ENCODE results near the gene KRTAP10-7.
"Not testable (repeated sequence)": the region's sequence is repeated elsewhere in the genome, so short reads cannot be mapped to it uniquely, and the experiment has no call there.

KRTAP10-7 gene

GRCh38 chr21:44589586-44590305 lies 10.7 kb upstream of the KRTAP10-7 start:
- no peak overlapping the region for H3K4me3 ChIP-seq (ENCODE audit: control insufficient read depth, low read depth, low read length)
- DNase-seq (ENCODE audit: low read depth), result no peak
- TF ChIP-seq CTCF (conservative IDR thresholded peaks at IDR 0.05; ENCODE audit: control insufficient read depth, insufficient read depth, low read depth, low read length), result no peak

GRCh38 chr21:44590311-44590721 lies 10.1 kb upstream of the KRTAP10-7 start:
- TF ChIP-seq CTCF (conservative IDR thresholded peaks at IDR 0.05; ENCODE audit: control insufficient read depth, insufficient read depth, low read depth, low read length), result no peak
- DNase-seq (ENCODE audit: low read depth), result no peak
- no peak overlapping the region for H3K4me3 ChIP-seq (ENCODE audit: control insufficient read depth, low read depth, low read length)

GRCh38 chr21:44590897-44591800 lies 9.2 kb upstream of the KRTAP10-7 start:
- H3K4me3 ChIP-seq (ENCODE audit: control insufficient read depth, low read depth, low read length); DNase-seq (ENCODE audit: low read depth): not testable (repeated sequence)

DNA sequence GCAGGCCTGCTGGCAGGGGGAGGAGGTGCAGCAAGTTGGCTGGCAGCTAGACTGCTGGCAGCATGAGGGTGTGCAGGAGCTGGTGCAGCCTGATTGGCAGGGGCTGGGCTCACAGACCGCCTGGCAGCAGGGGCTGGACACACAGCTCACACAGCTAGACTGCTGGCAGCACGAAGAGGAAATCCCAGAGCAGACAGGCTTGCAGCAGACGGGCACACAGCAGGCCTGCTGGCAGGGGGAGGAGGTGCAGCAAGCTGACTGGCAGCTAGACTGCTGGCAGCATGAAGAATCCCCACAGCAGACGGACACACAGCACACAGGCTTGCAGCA lies 8.6 kb upstream of the KRTAP10-7 start:
- not testable (repeated sequence) for DNase-seq (ENCODE audit: low read depth); H3K4me3 ChIP-seq (ENCODE audit: control insufficient read depth, low read depth, low read length)

GRCh38 chr21:44592446-44593311 lies 7.7 kb upstream of the KRTAP10-7 start, which contains the start of gene KRTAP10-6:
KRTAP10-6 (minus strand) TSS chr21:44592505; CDS start chr21:44592484, 21 bp downstream.
- no peak for TF ChIP-seq CTCF (conservative IDR thresholded peaks at IDR 0.05; ENCODE audit: control insufficient read depth, insufficient read depth, low read depth, low read length)
- DNase-seq (ENCODE audit: low read depth), result no peak
- no peak within 1 kb of the TSS for H3K4me3 ChIP-seq (ENCODE audit: control insufficient read depth, low read depth, low read length)

DNA sequence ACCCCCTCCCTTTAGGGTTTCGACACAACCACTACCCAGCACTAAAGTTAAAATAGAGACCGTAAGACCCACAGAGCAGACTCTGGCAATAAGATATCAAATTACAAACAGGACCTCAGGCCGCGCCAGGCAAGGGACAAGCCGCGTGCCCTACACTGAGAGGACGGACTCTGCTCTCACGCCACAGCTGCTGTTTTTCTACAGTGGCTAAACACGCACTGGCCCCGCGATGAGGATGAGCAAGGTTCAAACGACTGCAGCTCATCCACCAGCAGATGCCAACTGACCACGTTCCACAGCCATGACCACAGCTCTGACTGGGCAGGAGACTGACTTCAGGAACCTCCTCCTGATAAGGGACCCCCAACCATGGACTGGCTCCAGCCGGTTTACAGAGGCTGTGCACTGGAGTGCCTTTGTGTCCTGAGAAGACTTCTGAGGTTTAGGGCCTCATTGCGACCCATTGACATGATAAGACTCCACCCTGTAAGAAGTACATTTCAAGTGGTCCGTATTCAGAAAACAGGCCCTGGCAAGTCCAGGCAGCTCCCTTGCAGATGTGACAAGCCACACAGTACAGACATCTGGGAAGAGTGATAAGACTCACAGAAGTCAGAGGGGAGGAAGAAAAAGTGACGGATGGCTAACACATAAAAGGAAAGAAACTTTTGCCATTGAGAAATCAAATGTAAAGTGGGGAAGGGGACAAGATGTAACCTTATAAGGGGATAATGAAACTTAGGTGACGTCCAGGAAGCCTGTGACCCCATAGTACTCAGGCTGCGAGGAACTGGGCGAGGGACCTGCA lies 6.6 kb upstream of the KRTAP10-7 start:
- no peak for TF ChIP-seq CTCF (conservative IDR thresholded peaks at IDR 0.05; ENCODE audit: control insufficient read depth, insufficient read depth, low read depth, low read length)
- no peak for DNase-seq (ENCODE audit: low read depth)
- H3K4me3 ChIP-seq (ENCODE audit: control insufficient read depth, low read depth, low read length), result no peak overlapping the region

DNA sequence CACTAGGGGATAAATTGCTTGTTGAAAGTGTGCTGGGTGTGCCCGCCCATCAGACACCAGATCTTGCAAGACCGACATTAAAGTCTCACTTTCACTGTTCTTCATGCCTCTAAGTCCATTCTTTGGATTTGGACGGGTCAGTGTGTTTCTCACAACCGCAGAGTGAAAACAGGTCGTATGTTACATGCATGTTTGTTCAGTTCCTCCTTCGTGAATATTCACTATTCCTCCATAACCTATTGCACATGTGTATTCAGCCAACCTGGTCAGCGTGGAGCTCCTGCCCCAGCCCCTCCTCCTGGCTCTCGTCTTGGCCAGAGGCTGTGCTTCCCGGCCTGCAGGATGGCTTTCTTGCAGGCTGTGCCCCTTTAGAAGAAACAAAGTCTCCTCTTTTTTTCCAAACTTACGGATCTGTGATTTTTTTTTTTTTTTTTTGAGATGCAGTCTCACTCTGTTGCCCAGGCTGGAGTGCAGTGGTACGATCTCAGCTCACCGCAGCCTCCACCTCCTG lies 5.9 kb upstream of the KRTAP10-7 start:
- DNase-seq (ENCODE audit: low read depth), result no peak
- TF ChIP-seq CTCF (conservative IDR thresholded peaks at IDR 0.05; ENCODE audit: control insufficient read depth, insufficient read depth, low read depth, low read length), result no peak

More for the DNA sequence above, 5.9 kb upstream of the KRTAP10-7 start:
- H3K4me3 ChIP-seq (ENCODE audit: control insufficient read depth, low read depth, low read length), result no peak overlapping the region
